NT2/D1 (cell line): ENCODE results near the gene DENND5A.

Source experiments
- SUZ12 ChIP-seq: IDR thresholded peaks from 2 replicates; pipeline ENCODE4 v1.6.1; 2011; ENCODE audit not compliant: insufficient read length, insufficient read depth; ENCODE audit errors: extremely low read depth
- ZNF274 ChIP-seq: IDR thresholded peaks from 2 replicates; pipeline ENCODE4 v1.6.1; 2011; ENCODE audit warnings: mild to moderate bottlenecking, low read depth, low read length

GRCh38 chr11:9145283-9145682, 119.9 kb downstream of the DENND5A start:
- TF ChIP-seq ZNF274 = no peak
- no peak for TF ChIP-seq SUZ12
